IPS DF 6.9 (cell line): ENCODE results near the gene SHISA2.
"Not testable (repeated sequence)": the region's sequence is repeated elsewhere in the genome, so short reads cannot be mapped to it uniquely, and the experiment has no call there.

ENCODE experiments used
- DNase-seq: peaks from one replicate; pipeline ENCODE4 v3.0.0-alpha.2; 2013; ENCODE audit warnings: low read depth, low spot score
- H3K27ac ChIP-seq: one replicate; pipeline ENCODE4 v1.5.1; 2013; ENCODE audit warnings: low read length, control low read depth
- H3K27me3 ChIP-seq: 2 replicates; pipeline ENCODE4 v1.6.1; 2013; ENCODE audit warnings: mild to moderate bottlenecking, low read length; ENCODE audit not compliant: control insufficient read depth, insufficient read depth
- H3K36me3 ChIP-seq: 2 replicates; pipeline ENCODE4 v1.6.1; 2013; ENCODE audit warnings: low read length; ENCODE audit not compliant: control insufficient read depth, insufficient read depth
- H3K4me1 ChIP-seq: 2 replicates; pipeline ENCODE4 v1.6.1; 2013; ENCODE audit warnings: low read length; ENCODE audit not compliant: control insufficient read depth, insufficient read depth
- H3K4me3 ChIP-seq: 2 replicates; pipeline ENCODE4 v1.5.1; 2013; ENCODE audit warnings: mild to moderate bottlenecking, low read length
- H3K9me3 ChIP-seq: 2 replicates; pipeline ENCODE4 v1.6.1; 2013; ENCODE audit warnings: low read length, inconsistent platforms; ENCODE audit not compliant: control insufficient read depth, insufficient read depth
- WGBS: extraction: QIAGEN DNeasy Blood & Tissue Kit; methylation state at CpG from one replicate; pipeline ENCODE4 v1.1.7; 2013; ENCODE audit warnings: mixed read lengths, missing lambda C conversion rate; ENCODE audit not compliant: insufficient read length, insufficient coverage; 5-methylcytosine and 5-hydroxymethylcytosine counted together

Gene SHISA2

GRCh38 chr13:26051657-26052311 lies at the start of gene SHISA2:
TSS of gene SHISA2 (minus strand) at chr13:26052016. CDS start at chr13:26050975, 1,041 bp downstream.
- H3K36me3 ChIP-seq: no peaks in the 10 kb centered on the region
- peak within 1 kb of the TSS; percentile 31; the same call in 1 of the 2 replicates for H3K4me3 ChIP-seq
- H3K27ac ChIP-seq: no peak within 1 kb of the TSS
- peak; percentile 48 for DNase-seq
- no peaks in the 10 kb centered on the region for H3K9me3 ChIP-seq
- H3K4me1 ChIP-seq: peaks cover 3% of the 10 kb centered on the region; the same call in 1 of the 2 replicates
- WGBS: no CpG with 5 or more reads among the region's 72 CpGs
- peaks cover 8% of the 10 kb centered on the region; the same call in 1 of the 2 replicates for H3K27me3 ChIP-seq

- DNase-seq: no peak
- Histone ChIP-seq H3K27me3 (no peaks in the 10 kb centered on the region), H3K27ac (no peak overlapping the region), H3K4me3 (no peak overlapping the region), H3K4me1 (no peaks in the 10 kb centered on the region), H3K36me3 (no peaks in the 10 kb centered on the region), H3K9me3 (no peaks in the 10 kb centered on the region)
- WGBS: no CpG with 5 or more reads among the region's 14 CpGs
Measured at GRCh38 chr13:26095846-26096610, 44.2 kb upstream of the SHISA2 start.

GRCh38 chr13:26095338-26095737 lies 43.5 kb upstream of the SHISA2 start:
- no peaks in the 10 kb centered on the region for H3K36me3 ChIP-seq
- H3K4me1 ChIP-seq: no peaks in the 10 kb centered on the region
- no CpG with 5 or more reads among the region's 1 CpG for WGBS
- H3K9me3 ChIP-seq: no peaks in the 10 kb centered on the region
- DNase-seq: no peak
- no peak overlapping the region for H3K27ac ChIP-seq
- no peak overlapping the region for H3K4me3 ChIP-seq
- H3K27me3 ChIP-seq: no peaks in the 10 kb centered on the region

GRCh38 chr13:26076821-26077220 lies 25.0 kb upstream of the SHISA2 start:
- H3K27me3 ChIP-seq, DNase-seq, H3K4me3 ChIP-seq, H3K27ac ChIP-seq, H3K4me1 ChIP-seq, H3K36me3 ChIP-seq, H3K9me3 ChIP-seq: not testable (repeated sequence)
- no CpG with 5 or more reads among the region's 5 CpGs for WGBS

GRCh38 chr13:26075498-26075897 lies 23.7 kb upstream of the SHISA2 start:
- no CpG with 5 or more reads among the region's 6 CpGs for WGBS
- DNase-seq: no peak
- Histone ChIP-seq H3K4me3 (no peak overlapping the region), H3K9me3 (no peaks in the 10 kb centered on the region), H3K4me1 (no peaks in the 10 kb centered on the region), H3K27me3 (no peaks in the 10 kb centered on the region), H3K36me3 (no peaks in the 10 kb centered on the region), H3K27ac (no peak overlapping the region)

- no peak overlapping the region for H3K4me3 ChIP-seq
- no peak overlapping the region for H3K27ac ChIP-seq
- WGBS: no CpG with 5 or more reads among the region's 16 CpGs
- no peaks in the 10 kb centered on the region for H3K9me3 ChIP-seq
- H3K4me1 ChIP-seq: no peaks in the 10 kb centered on the region
- no peaks in the 10 kb centered on the region for H3K36me3 ChIP-seq
- H3K27me3 ChIP-seq: no peaks in the 10 kb centered on the region
- DNase-seq: no peak
Measured at GRCh38 chr13:26074706-26075105, 22.9 kb upstream of the SHISA2 start.

- H3K9me3 ChIP-seq, H3K4me1 ChIP-seq, H3K4me3 ChIP-seq, H3K27ac ChIP-seq, H3K27me3 ChIP-seq, DNase-seq, H3K36me3 ChIP-seq: not testable (repeated sequence)
- WGBS: no CpG with 5 or more reads among the region's 7 CpGs
Measured at GRCh38 chr13:26072335-26072734, 20.5 kb upstream of the SHISA2 start.

GRCh38 chr13:26071691-26072090 lies 19.9 kb upstream of the SHISA2 start:
- Histone ChIP-seq H3K36me3 (no peaks in the 10 kb centered on the region), H3K9me3 (no peaks in the 10 kb centered on the region), H3K27ac (no peak overlapping the region), H3K4me3 (no peak overlapping the region), H3K27me3 (no peaks in the 10 kb centered on the region), H3K4me1 (no peaks in the 10 kb centered on the region)
- no peak for DNase-seq
- no CpG with 5 or more reads among the region's 2 CpGs for WGBS

GRCh38 chr13:26069642-26070041 lies 17.8 kb upstream of the SHISA2 start:
- no CpG with 5 or more reads among the region's 8 CpGs for WGBS
- H3K27me3 ChIP-seq, H3K4me3 ChIP-seq, H3K9me3 ChIP-seq, DNase-seq, H3K4me1 ChIP-seq, H3K27ac ChIP-seq, H3K36me3 ChIP-seq: not testable (repeated sequence)

GRCh38 chr13:26068372-26068771 lies 16.6 kb upstream of the SHISA2 start:
- DNase-seq, H3K9me3 ChIP-seq, H3K4me3 ChIP-seq, H3K27me3 ChIP-seq, H3K36me3 ChIP-seq, H3K27ac ChIP-seq, H3K4me1 ChIP-seq: not testable (repeated sequence)
- WGBS: no CpG with 5 or more reads among the region's 2 CpGs
